Endothelial cell of umbilical vein (primary cell): Measurements from ENCODE around the gene TKTL1. TPM values are rescaled to one million over a fixed set of nuclear protein-coding genes. Genes with fewer than 3 reads are reported as not detected.

Experiments
- BruUV-seq: library from RNA; stranded (reverse); fragments of 400-500 nt; replicated peaks from 2 replicates; lab custom pipeline; 2021; lab: Mats Ljungman, UMichigan
- CTCF ChIA-PET: fragments of 300-600, 350-600 bp; sonication (Branson Sonifier 250); formaldehyde crosslinking; loops from one replicate; lab custom pipeline; 2021; ENCODE audit warnings: antibody characterized with exemption, inconsistent platforms; lab: Charles Lee
- POLR2A ChIA-PET: fragments of 300-600, 350-600 bp; sonication (Branson Sonifier 250); formaldehyde crosslinking; loops from one replicate; lab custom pipeline; 2021; ENCODE audit warnings: antibody characterized with exemption, inconsistent platforms; lab: Charles Lee
- DNase-seq: peaks from one replicate; pipeline ENCODE4 v3.0.0-alpha.2; 2011; ENCODE audit warnings: low read depth, low spot score
- FAIRE-seq: peaks from 2 replicates; lab custom pipeline; 2011; peaks lifted over from hg19 to GRCh38; lab: Jason Lieb, UNC
- H2AFZ ChIP-seq: 2 replicates; pipeline ENCODE4 v1.6.0; 2012; ENCODE audit warnings: low read depth, low read length, control low read depth, inconsistent platforms
- H3K27ac ChIP-seq: 2 replicates; pipeline ENCODE4 v1.5.1; 2011; ENCODE audit warnings: low read depth, mild to moderate bottlenecking, control low read depth, low read length, moderate library complexity; ENCODE audit not compliant: insufficient read depth
- H3K27me3 ChIP-seq, 2 experiments: 2 replicates each; pipeline versions ENCODE4 v1.6.0 to v1.6.1; 2011; ENCODE audit warnings: low read length in 2 of 2, mixed read lengths in 1 of 2; ENCODE audit not compliant: control insufficient read depth in 2 of 2, insufficient read depth in 2 of 2
- H3K36me3 ChIP-seq, 2 experiments: 2 replicates in 1 of 2; 3 replicates in 1 of 2; pipeline ENCODE4 v1.5.1; 2011; ENCODE audit warnings: low read length in 2 of 2, mild to moderate bottlenecking in 1 of 2, moderate library complexity in 1 of 2; ENCODE audit not compliant: control insufficient read depth in 2 of 2, insufficient read depth in 2 of 2; ENCODE audit errors: extremely low read depth in 1 of 2
- H3K4me1 ChIP-seq: 3 replicates; pipeline ENCODE4 v1.5.1; 2011; ENCODE audit warnings: mild to moderate bottlenecking, low read length; ENCODE audit not compliant: control insufficient read depth, insufficient read depth; ENCODE audit errors: extremely low read depth
- H3K4me2 ChIP-seq: 2 replicates; pipeline ENCODE4 v1.6.1; 2011; ENCODE audit warnings: low read length, control low read depth, mixed read lengths; ENCODE audit not compliant: insufficient read depth
- H3K4me3 ChIP-seq, 3 experiments: fragments of 200-600 bp in 1 of 3; sonication (generic), shearing (Covaris generic) in 1 of 3; replicated peaks in 1 of 3; 2 replicates each; pipeline ENCODE4 v1.5.1; 2011 to 2016; ENCODE audit warnings: control low read depth in 3 of 3, low read length in 3 of 3, mild to moderate bottlenecking in 2 of 3, inconsistent platforms in 1 of 3, low read depth in 1 of 3, moderate library complexity in 1 of 3; ENCODE audit not compliant: insufficient read depth in 1 of 3
- H3K79me2 ChIP-seq: 2 replicates; pipeline ENCODE4 v1.6.0; 2012; ENCODE audit warnings: low read length, inconsistent platforms; ENCODE audit not compliant: control insufficient read depth, insufficient read depth
- H3K9ac ChIP-seq: replicated peaks from 2 replicates; pipeline ENCODE3; 2011; ENCODE audit warnings: low read length, control low read depth; ENCODE audit not compliant: insufficient read depth; ENCODE audit errors: extremely low read depth
- H3K9me1 ChIP-seq: replicated peaks from 3 replicates; pipeline ENCODE4 v1.6.0; 2011; ENCODE audit warnings: mild to moderate bottlenecking, low read length; ENCODE audit not compliant: control insufficient read depth, insufficient read depth; ENCODE audit errors: extremely low read depth
- H3K9me3 ChIP-seq: replicated peaks from 2 replicates; pipeline ENCODE4 v1.5.1; 2012; ENCODE audit warnings: low read length, inconsistent platforms; ENCODE audit not compliant: control insufficient read depth, insufficient read depth
- H4K20me1 ChIP-seq: replicated peaks from 2 replicates; pipeline ENCODE3; 2011; ENCODE audit warnings: mild to moderate bottlenecking, low read length; ENCODE audit not compliant: control insufficient read depth, insufficient read depth; ENCODE audit errors: extremely low read depth
- CTCF ChIP-seq, 2 donors: IDR thresholded peaks; 1 replicate in 1 of 2; 2 replicates in 1 of 2; pipeline ENCODE4 v1.5.1; 2011; ENCODE audit warnings: low read length in 2 of 2, mild to moderate bottlenecking in 2 of 2, moderate library complexity in 2 of 2, control low read depth in 1 of 2, inconsistent platforms in 1 of 2, low read depth in 1 of 2; ENCODE audit not compliant: insufficient read depth in 1 of 2; ENCODE audit errors: extremely low read depth in 1 of 2
- EZH2 ChIP-seq: IDR thresholded peaks from 2 replicates; pipeline ENCODE4 v1.6.1; 2012; ENCODE audit warnings: borderline replicate concordance, low read depth, mild to moderate bottlenecking, moderate library complexity, low read length, inconsistent platforms; ENCODE audit not compliant: severe bottlenecking
- FOS ChIP-seq: IDR thresholded peaks from 2 replicates; pipeline ENCODE4 v1.6.1; 2011; ENCODE audit warnings: mild to moderate bottlenecking, low read length, moderate library complexity, borderline replicate concordance; ENCODE audit not compliant: insufficient read depth
- GATA2 ChIP-seq: IDR thresholded peaks from 2 replicates; pipeline ENCODE4 v1.7.0; 2011; ENCODE audit warnings: low read depth, mild to moderate bottlenecking, moderate library complexity, mixed read lengths, low read length; ENCODE audit not compliant: insufficient read length, insufficient read depth
- JUN ChIP-seq: IDR thresholded peaks from 2 replicates; pipeline ENCODE4 v1.6.1; 2011; ENCODE audit warnings: borderline replicate concordance, low read depth; ENCODE audit not compliant: insufficient read length, insufficient read depth
- MAX ChIP-seq: IDR thresholded peaks from 2 replicates; pipeline ENCODE4 v1.6.1; 2011; ENCODE audit not compliant: insufficient read depth, insufficient read length
- MYC ChIP-seq: IDR thresholded peaks from one replicate; pipeline ENCODE4 v1.6.1; 2011; ENCODE audit warnings: mild to moderate bottlenecking, low read depth, low read length
- POLR2A ChIP-seq: IDR thresholded peaks from 2 replicates; pipeline ENCODE4 v1.6.1; 2012; ENCODE audit warnings: low read depth, mild to moderate bottlenecking, control low read depth, low read length
- POLR2AphosphoS5 ChIP-seq: IDR thresholded peaks from 2 replicates; pipeline ENCODE4 v1.6.1; 2012; ENCODE audit warnings: low read depth, mild to moderate bottlenecking, control low read depth, low read length, moderate library complexity; ENCODE audit not compliant: insufficient read depth
- dilution Hi-C: fragments of 300-500 bp; cut with MboI; formaldehyde crosslinking; loops from one replicate; pipeline ENCODE4 v1.15.0; 2019; ENCODE audit warnings: low sequenced_read_pairs; ENCODE audit not compliant: extremely low pct_ligation_motif_present
- intact Hi-C: fragments of 100-400 bp; cut with micrococcal nuclease; formaldehyde crosslinking; loops from one replicate; pipeline ENCODE4 v1.10.0; 2022
- polyA plus RNA-seq, 4 experiments: library from polyadenylated mRNA; depleted of rRNA in 3 of 4; stranded (reverse) in 3 of 4; unstranded in 1 of 4; fragments of >200 nt; gene quantifications; 2 replicates each; pipeline versions ENCODE4 v1.2.1 to v1.2.3, GENCODE V29; 2011 to 2012; ENCODE audit warnings: missing spikeins in 1 of 4
- total RNA-seq: library from RNA; stranded (reverse); gene quantifications from 2 replicates; pipeline ENCODE4 v1.2.3, GENCODE V29; 2021

The TKTL1 gene
- total and polyA plus RNA-seq, 2 donors (not counting 3 experiments of a cell fraction or from before 2014, with no cell fraction given): 0.03 TPM; not detected in 1

GRCh38 chrX:154367474-154368308 lies 72.1 kb downstream of the TKTL1 start:
- Histone ChIP-seq H3K79me2 (peaks cover 82% of the 10 kb centered on the region), H3K9me1 (no peaks in the 10 kb centered on the region), H3K27ac (peak overlapping the region; percentile 79), H4K20me1 (no peaks in the 10 kb centered on the region), H3K4me3 (peak overlapping the region in 2 of 3 experiments; percentile 38 to 99), H3K36me3 (peaks cover 16 to 37% of the 10 kb centered on the region in 2 experiments), H3K4me2 (peak overlapping the region; percentile 64), H3K4me1 (peaks cover 21% of the 10 kb centered on the region), H2AFZ (no peak overlapping the region), H3K9ac (peak overlapping the region; percentile 83), H3K27me3 (no peaks in the 10 kb centered on the region), H3K9me3 (no peaks in the 10 kb centered on the region)
- no peak for DNase-seq
- CTCF ChIA-PET: no interaction called here
- intact Hi-C loops: no loop called here
- BruUV-seq: TSS peak; percentile 0
- POLR2A ChIA-PET: no interaction called here
- dilution Hi-C loops: no loop called here
- TF ChIP-seq GATA2 (no peak), FOS (no peak), MAX (no peak), POLR2AphosphoS5 (no peak), CTCF (IDR thresholded peaks at IDR 0.05; ENCODE audit: extremely low read depth in 1 of 2, insufficient read depth in 1 of 2, low read depth in 1 of 2, low read length in 2 of 2) (no peak), EZH2 (no peak), POLR2A (no peak), JUN (no peak), MYC (no peak)
- no peak for FAIRE-seq
